IPS-18c (cell line): ENCODE results near the gene BTNL8.

Experiments
- H3K4me3 ChIP-seq: 2 replicates; pipeline ENCODE4 v1.7.0; 2013; ENCODE audit warnings: low read depth, mild to moderate bottlenecking, low read length, moderate library complexity; ENCODE audit not compliant: insufficient read depth
- H3K9me3 ChIP-seq: one replicate; pipeline ENCODE4 v1.6.1; 2013; ENCODE audit warnings: mild to moderate bottlenecking, low read length, moderate library complexity; ENCODE audit not compliant: control insufficient read depth, insufficient read depth

Gene BTNL8

DNA sequence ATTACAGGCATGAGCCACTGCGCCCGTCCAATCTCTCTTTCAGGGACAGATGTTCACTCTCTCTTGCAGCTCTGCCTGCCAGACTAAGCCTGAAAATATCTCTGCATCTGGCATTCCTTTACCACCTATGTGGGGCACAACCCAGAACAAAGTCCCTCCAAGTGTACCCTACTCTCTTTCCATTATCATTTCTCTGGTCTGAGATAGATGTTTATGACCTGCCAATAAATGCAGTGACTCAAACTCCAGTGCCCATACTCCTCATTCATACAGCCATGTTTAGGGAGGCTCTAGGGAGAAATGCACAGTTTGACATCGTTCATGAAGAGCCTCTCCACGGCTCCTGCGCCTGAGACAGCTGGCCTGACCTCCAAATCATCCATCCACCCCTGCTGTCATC lies 89.6 kb downstream of the BTNL8 start, which contains the start of gene BTNL3:
BTNL3 (plus strand) TSS at position 255 of the 400 bp plus-strand sequence. CDS start 183 bp downstream, outside the sequence.
- Histone ChIP-seq H3K4me3 (no peak within 1 kb of the TSS), H3K9me3 (no peaks in the 10 kb centered on the region)

DNA sequence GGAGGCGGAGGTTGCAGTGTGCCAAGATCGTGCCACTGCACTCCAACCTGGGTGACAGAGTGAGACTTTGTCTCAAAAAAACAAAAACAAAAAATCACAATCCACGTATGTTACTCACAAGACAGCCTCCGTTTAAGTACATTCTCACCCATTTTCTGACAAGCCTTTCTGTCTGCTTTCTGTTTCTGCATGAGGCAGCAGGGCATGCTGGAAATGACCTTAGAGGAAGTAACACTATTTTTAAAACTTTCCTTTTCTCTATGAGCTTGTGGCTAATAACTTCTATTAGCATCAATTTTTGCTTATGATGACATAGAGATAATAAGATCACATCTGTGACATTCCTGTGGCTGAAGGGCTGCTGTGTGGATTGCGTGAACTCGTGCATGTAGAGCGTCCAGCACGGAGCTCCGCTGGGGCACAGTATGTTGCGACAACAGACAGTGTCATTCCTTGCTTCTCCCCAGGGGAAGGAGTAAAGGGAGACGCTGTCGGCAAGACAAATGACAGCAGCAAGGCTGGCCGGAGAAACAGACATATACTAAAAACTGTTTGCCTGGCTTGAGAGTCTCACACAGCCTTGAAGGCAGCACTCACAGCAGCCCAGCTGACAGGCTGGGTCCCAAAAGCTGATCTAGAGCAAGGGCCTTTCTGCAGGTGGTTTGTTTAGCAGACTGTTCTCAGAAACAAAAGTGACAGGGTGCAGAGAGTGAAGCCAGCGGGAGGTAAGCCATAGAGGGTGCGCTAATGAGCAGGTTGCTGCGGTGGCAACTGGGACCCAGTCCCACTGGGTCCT lies 91.3 kb downstream of the BTNL8 start:
- H3K4me3 ChIP-seq, result no peak overlapping the region
- no peaks in the 10 kb centered on the region for H3K9me3 ChIP-seq

DNA sequence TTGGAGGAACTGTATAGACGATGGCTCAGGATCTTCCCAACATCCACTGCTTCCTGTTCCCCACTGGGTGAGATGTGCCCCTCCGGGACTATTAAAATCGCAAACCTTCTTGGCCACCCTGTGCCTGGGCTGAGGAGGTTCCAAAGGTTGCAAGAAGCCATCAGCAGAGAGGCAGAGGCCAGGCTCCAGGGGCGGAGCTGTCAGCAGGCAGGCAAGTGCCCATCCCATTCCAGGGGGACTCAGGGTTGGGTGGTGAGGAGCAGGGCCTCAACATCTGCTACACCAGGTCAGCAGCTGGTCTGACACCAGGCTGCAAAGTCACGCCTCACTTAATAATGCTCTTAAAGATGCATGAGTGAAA lies 91.9 kb downstream of the BTNL8 start:
- no peaks in the 10 kb centered on the region for H3K9me3 ChIP-seq
- no peak overlapping the region for H3K4me3 ChIP-seq
